Measurements from ENCODE around the gene GLRA2. TPM values are rescaled to one million over a fixed set of nuclear protein-coding genes. Genes with fewer than 3 reads are reported as not detected.

GLRA2 gene
- total and polyA plus RNA-seq, 10 of the 15 experiments (the other 5 are each of a cell fraction or from before 2014, with no cell fraction given) = 0.01 TPM; not detected in 9

DNA sequence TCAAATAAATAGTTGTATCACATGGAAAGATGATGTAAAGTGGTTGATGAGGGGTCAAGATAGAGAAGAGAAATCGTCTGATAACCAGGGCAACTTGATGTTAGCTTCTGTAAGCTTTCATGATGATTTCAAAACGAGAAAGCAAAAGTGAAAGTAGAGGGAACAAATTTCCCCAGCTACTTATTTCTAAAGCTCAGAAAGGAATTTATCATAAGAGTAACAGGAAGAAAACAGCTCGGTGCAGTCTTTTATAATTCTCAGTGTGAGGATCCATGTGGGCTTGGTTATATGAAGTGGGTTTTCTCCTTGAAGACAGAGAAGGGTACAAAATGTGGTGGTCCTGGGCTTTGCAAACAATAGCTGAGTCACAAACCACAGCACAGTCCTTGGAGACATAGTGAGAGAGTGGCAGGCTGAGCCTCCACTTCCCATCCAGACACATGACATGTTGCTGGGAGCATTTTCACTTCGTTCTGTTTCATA lies 32.1 kb upstream of the GLRA2 start (continued):
- TF ChIP-seq EP300 (IDR thresholded peaks at IDR 0.05; ENCODE audit: borderline replicate concordance in 1 of 2, control insufficient read depth in 1 of 2, low read depth in 2 of 2, low read length in 2 of 2) (no peak), TBL1XR1 (IDR thresholded peaks at IDR 0.05; ENCODE audit: low read depth, low read length) (no peak), KLF5 (IDR thresholded peaks at IDR 0.05; ENCODE audit: partially characterized antibody) (no peak), RAD21 (IDR thresholded peaks at IDR 0.05; ENCODE audit: insufficient read depth, low read depth, low read length) (no peak), ZNF622 (IDR thresholded peaks at IDR 0.05) (no peak), ASH2L (IDR thresholded peaks at IDR 0.05; ENCODE audit: borderline replicate concordance, low read depth) (0 out of 2 replicates have a peak, but pooled peaks have one; percentile 50), FOXK2 (IDR thresholded peaks at IDR 0.05) (no peak), GATAD2B (conservative IDR thresholded peaks at IDR 0.05; ENCODE audit: low read depth) (no peak), CREM (IDR thresholded peaks at IDR 0.05; ENCODE audit: low read depth) (no peak), HDGF (IDR thresholded peaks at IDR 0.05) (no peak), IKZF1 (conservative IDR thresholded peaks at IDR 0.05) (0 out of 2 replicates have a peak, but pooled peaks have one; percentile 10), NR2C2 (IDR thresholded peaks at IDR 0.05; ENCODE audit: borderline replicate concordance, control insufficient read depth, insufficient read length, low read depth) (no peak), ZBED1 (IDR thresholded peaks at IDR 0.05; ENCODE audit: borderline replicate concordance) (no peak), MEF2A (IDR thresholded peaks at IDR 0.05; ENCODE audit: insufficient read depth, low read depth, low read length) (no peak), EGR1 (IDR thresholded peaks at IDR 0.05; ENCODE audit: borderline replicate concordance in 1 of 2, low read depth in 2 of 2, low read length in 2 of 2) (no peak), RUNX3 (IDR thresholded peaks at IDR 0.05; ENCODE audit: low read length) (peak; percentile 51)
- TF ChIP-seq, protein P1, sequence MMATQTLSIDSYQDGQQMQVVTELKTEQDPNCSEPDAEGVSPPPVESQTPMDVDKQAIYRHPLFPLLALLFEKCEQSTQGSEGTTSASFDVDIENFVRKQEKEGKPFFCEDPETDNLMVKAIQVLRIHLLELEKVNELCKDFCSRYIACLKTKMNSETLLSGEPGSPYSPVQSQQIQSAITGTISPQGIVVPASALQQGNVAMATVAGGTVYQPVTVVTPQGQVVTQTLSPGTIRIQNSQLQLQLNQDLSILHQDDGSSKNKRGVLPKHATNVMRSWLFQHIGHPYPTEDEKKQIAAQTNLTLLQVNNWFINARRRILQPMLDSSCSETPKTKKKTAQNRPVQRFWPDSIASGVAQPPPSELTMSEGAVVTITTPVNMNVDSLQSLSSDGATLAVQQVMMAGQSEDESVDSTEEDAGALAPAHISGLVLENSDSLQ (IDR thresholded peaks at IDR 0.05) = peak; percentile 68
- TF ChIP-seq, protein P2, sequence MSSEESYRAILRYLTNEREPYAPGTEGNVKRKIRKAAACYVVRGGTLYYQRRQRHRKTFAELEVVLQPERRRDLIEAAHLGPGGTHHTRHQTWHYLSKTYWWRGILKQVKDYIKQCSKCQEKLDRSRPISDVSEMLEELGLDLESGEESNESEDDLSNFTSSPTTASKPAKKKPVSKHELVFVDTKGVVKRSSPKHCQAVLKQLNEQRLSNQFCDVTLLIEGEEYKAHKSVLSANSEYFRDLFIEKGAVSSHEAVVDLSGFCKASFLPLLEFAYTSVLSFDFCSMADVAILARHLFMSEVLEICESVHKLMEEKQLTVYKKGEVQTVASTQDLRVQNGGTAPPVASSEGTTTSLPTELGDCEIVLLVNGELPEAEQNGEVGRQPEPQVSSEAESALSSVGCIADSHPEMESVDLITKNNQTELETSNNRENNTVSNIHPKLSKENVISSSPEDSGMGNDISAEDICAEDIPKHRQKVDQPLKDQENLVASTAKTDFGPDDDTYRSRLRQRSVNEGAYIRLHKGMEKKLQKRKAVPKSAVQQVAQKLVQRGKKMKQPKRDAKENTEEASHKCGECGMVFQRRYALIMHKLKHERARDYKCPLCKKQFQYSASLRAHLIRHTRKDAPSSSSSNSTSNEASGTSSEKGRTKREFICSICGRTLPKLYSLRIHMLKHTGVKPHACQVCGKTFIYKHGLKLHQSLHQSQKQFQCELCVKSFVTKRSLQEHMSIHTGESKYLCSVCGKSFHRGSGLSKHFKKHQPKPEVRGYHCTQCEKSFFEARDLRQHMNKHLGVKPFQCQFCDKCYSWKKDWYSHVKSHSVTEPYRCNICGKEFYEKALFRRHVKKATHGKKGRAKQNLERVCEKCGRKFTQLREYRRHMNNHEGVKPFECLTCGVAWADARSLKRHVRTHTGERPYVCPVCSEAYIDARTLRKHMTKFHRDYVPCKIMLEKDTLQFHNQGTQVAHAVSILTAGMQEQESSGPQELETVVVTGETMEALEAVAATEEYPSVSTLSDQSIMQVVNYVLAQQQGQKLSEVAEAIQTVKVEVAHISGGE (CRISPR knock-in tag; IDR thresholded peaks at IDR 0.05) = no peak
- TF ChIP-seq, protein P3, sequence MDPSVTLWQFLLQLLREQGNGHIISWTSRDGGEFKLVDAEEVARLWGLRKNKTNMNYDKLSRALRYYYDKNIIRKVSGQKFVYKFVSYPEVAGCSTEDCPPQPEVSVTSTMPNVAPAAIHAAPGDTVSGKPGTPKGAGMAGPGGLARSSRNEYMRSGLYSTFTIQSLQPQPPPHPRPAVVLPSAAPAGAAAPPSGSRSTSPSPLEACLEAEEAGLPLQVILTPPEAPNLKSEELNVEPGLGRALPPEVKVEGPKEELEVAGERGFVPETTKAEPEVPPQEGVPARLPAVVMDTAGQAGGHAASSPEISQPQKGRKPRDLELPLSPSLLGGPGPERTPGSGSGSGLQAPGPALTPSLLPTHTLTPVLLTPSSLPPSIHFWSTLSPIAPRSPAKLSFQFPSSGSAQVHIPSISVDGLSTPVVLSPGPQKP (IDR thresholded peaks at IDR 0.05; ENCODE audit: low read depth, low read length) = no peak
- TF ChIP-seq, protein P4, sequence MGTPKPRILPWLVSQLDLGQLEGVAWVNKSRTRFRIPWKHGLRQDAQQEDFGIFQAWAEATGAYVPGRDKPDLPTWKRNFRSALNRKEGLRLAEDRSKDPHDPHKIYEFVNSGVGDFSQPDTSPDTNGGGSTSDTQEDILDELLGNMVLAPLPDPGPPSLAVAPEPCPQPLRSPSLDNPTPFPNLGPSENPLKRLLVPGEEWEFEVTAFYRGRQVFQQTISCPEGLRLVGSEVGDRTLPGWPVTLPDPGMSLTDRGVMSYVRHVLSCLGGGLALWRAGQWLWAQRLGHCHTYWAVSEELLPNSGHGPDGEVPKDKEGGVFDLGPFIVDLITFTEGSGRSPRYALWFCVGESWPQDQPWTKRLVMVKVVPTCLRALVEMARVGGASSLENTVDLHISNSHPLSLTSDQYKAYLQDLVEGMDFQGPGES (IDR thresholded peaks at IDR 0.05) = no peak
- TF ChIP-seq, protein P5, sequence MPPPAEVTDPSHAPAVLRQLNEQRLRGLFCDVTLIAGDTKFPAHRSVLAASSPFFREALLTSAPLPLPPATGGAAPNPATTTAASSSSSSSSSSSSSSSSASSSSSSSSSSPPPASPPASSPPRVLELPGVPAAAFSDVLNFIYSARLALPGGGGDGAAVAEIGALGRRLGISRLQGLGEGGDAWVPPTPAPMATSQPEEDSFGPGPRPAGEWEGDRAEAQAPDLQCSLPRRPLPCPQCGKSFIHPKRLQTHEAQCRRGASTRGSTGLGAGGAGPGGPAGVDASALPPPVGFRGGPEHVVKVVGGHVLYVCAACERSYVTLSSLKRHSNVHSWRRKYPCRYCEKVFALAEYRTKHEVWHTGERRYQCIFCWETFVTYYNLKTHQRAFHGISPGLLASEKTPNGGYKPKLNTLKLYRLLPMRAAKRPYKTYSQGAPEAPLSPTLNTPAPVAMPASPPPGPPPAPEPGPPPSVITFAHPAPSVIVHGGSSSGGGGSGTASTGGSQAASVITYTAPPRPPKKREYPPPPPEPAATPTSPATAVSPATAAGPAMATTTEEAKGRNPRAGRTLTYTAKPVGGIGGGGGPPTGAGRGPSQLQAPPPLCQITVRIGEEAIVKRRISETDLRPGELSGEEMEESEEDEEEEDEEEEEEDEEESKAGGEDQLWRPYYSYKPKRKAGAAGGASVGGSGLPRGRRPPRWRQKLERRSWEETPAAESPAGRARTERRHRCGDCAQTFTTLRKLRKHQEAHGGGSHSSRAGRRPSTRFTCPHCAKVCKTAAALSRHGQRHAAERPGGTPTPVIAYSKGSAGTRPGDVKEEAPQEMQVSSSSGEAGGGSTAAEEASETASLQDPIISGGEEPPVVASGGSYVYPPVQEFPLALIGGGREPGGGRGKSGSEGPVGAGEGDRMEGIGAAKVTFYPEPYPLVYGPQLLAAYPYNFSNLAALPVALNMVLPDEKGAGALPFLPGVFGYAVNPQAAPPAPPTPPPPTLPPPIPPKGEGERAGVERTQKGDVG (CRISPR knock-in tag; IDR thresholded peaks at IDR 0.05) = no peak
